Tibial artery (tissue), 4 donors: Measurements from ENCODE around the gene JADE2.
"Not testable (repeated sequence)": the region's sequence is repeated elsewhere in the genome, so short reads cannot be mapped to it uniquely, and the experiment has no call there.

Source experiments
- DNase-seq, 2 donors: peaks; one replicate each; pipeline ENCODE4 v3.0.0-alpha.2; 2019
- H3K27ac ChIP-seq, 2 donors: fragments of 200-600 bp; sonication (generic) in 1 of 2; 1 replicate in 1 of 2; 2 replicates in 1 of 2; pipeline ENCODE4 v1.5.1; 2018 to 2019; ENCODE audit warnings: mild to moderate bottlenecking in 1 of 2
- H3K27me3 ChIP-seq, 2 donors: fragments of 200-600 bp; sonication (generic) in 1 of 2; one replicate each; pipeline versions ENCODE4 v1.5.1 to v1.6.0; 2016 to 2019
- H3K36me3 ChIP-seq, 3 donors: fragments of 200-600 bp; sonication (generic) in 2 of 3; one replicate each; pipeline ENCODE4 v1.5.1; 2016 to 2019; ENCODE audit warnings: mild to moderate bottlenecking in 2 of 3
- H3K4me1 ChIP-seq, 4 donors: fragments of 200-600 bp; sonication (generic) in 2 of 4; 1 replicate in 3 of 4; 2 replicates in 1 of 4; pipeline ENCODE4 v1.5.1; 2016 to 2019
- H3K4me3 ChIP-seq, 2 donors: fragments of 200-600 bp; sonication (generic) in 1 of 2; 1 replicate in 1 of 2; 2 replicates in 1 of 2; pipeline ENCODE4 v1.5.1; 2018 to 2019; ENCODE audit warnings: mild to moderate bottlenecking in 2 of 2
- H3K9me3 ChIP-seq, 3 donors: fragments of 200-600 bp; sonication (generic) in 1 of 3; one replicate each; pipeline ENCODE4 v1.5.1; 2016 to 2019
- CTCF ChIP-seq, 2 experiments: fragments of 200-600 bp in 1 of 2; fragments of 450-650 bp in 1 of 2; IDR thresholded peaks; one replicate each; pipeline ENCODE4 v1.5.1; 2017 to 2019; ENCODE audit warnings: antibody characterized with exemption in 2 of 2, mild to moderate bottlenecking in 1 of 2, moderate library complexity in 1 of 2
- intact Hi-C: fragments of 100-400 bp; cut with DNase I; formaldehyde crosslinking; loops from one replicate; pipeline ENCODE4 v1.15.0; 2023; ENCODE audit warnings: low total_unique reads

JADE2 gene

GRCh38 chr5:134554319-134555222 lies 29.1 kb downstream of the JADE2 start:
- TF ChIP-seq CTCF (IDR thresholded peaks at IDR 0.05) = no peak
- Histone ChIP-seq H3K36me3 (peaks cover 1 to 72% (median 34%) of the 10 kb centered on the region in 3 donors), H3K4me3 (no peak overlapping the region), H3K27ac (peak overlapping the region; percentile 69 to 83), H3K9me3 (no peaks in the 10 kb centered on the region), H3K4me1 (peaks cover 8 to 67% (median 48%) of the 10 kb centered on the region in 4 donors), H3K27me3 (no peaks in the 10 kb centered on the region)
- intact Hi-C loops = no loop called here
- peak; percentile 68 to 83 for DNase-seq

DNA sequence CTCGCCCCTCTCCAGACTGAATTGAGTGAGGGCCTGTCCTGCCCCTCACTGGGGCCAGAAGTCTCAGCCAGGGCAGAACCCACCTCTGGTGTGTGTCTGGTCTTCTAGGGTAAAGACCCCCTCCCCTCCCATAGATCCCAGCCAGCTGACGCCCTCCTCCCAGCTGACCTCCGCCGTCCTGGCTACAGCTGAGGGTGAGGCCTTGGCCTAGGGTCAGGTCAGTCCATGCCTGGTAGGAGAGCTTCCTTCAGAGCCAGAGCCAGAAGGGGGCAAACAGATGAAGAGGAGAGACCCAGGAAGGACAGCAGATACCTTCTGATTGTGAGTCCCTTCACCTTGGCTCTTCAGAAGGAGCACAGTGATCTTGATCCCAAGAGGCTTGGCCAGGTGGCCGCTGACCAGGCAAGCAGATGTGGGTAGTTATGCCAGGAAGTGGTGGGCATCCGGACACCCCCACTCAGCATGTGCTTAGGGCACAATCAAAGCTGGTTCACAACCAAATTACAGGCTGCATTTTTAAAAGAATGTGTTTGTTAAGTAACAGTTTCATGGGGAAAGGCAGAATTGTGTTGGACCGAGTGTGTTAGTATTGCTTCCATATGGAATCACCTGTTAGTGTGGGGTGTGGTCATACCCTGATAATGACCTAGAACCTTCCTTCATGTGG lies 29.9 kb downstream of the JADE2 start:
- intact Hi-C loops = no loop called here
- Histone ChIP-seq H3K9me3 (no peaks in the 10 kb centered on the region), H3K4me1 (peaks cover 8 to 59% (median 43%) of the 10 kb centered on the region in 4 donors), H3K27ac (peak overlapping the region; percentile 69 to 83), H3K4me3 (no peak overlapping the region), H3K36me3 (peaks cover 9 to 73% (median 40%) of the 10 kb centered on the region in 3 donors), H3K27me3 (no peaks in the 10 kb centered on the region)
- TF ChIP-seq CTCF (IDR thresholded peaks at IDR 0.05) = no peak
- no peak for DNase-seq

- peak overlapping the region; percentile 69 to 83 for H3K27ac ChIP-seq
- DNase-seq = peak; percentile 74 to 87
- no peaks in the 10 kb centered on the region for H3K9me3 ChIP-seq
- H3K4me3 ChIP-seq = no peak overlapping the region
- peaks cover 8 to 54% (median 40%) of the 10 kb centered on the region in 4 donors for H3K4me1 ChIP-seq
- no peak for TF ChIP-seq CTCF (IDR thresholded peaks at IDR 0.05)
- intact Hi-C loops = no loop called here
- no peaks in the 10 kb centered on the region for H3K27me3 ChIP-seq
- H3K36me3 ChIP-seq = peaks cover 15 to 73% (median 44%) of the 10 kb centered on the region in 3 donors
Measured at GRCh38 chr5:134555890-134556311, 30.4 kb downstream of the JADE2 start.

GRCh38 chr5:134556588-134556987 lies 31.1 kb downstream of the JADE2 start:
- H3K36me3 ChIP-seq = peaks cover 21 to 76% (median 51%) of the 10 kb centered on the region in 3 donors

GRCh38 chr5:134556994-134557393 lies 31.5 kb downstream of the JADE2 start:
- no peak for DNase-seq
- no peak for TF ChIP-seq CTCF (IDR thresholded peaks at IDR 0.05)
- H3K36me3 ChIP-seq = peaks cover 26 to 78% (median 55%) of the 10 kb centered on the region in 3 donors
- no peaks in the 10 kb centered on the region for H3K9me3 ChIP-seq
- H3K27me3 ChIP-seq = no peaks in the 10 kb centered on the region
- peaks cover 8 to 54% (median 32%) of the 10 kb centered on the region in 4 donors for H3K4me1 ChIP-seq
- no peak overlapping the region for H3K4me3 ChIP-seq
- H3K27ac ChIP-seq = no peak overlapping the region
- intact Hi-C loops = no loop called here

More at GRCh38 chr5:134556588-134556987, 31.1 kb downstream of the JADE2 start:
- DNase-seq, H3K27me3 ChIP-seq, H3K9me3 ChIP-seq, H3K27ac ChIP-seq, H3K4me3 ChIP-seq, intact Hi-C loops: not testable (repeated sequence)
- H3K4me1 ChIP-seq = peaks cover 8 to 54% (median 36%) of the 10 kb centered on the region in 4 donors

- Histone ChIP-seq H3K9me3 (no peaks in the 10 kb centered on the region), H3K27me3 (no peaks in the 10 kb centered on the region), H3K4me1 (peaks cover 0 to 28% (median 15%) of the 10 kb centered on the region in 4 donors), H3K36me3 (peaks cover 52 to 80% (median 64%) of the 10 kb centered on the region in 3 donors), H3K4me3 (no peak overlapping the region), H3K27ac (no peak overlapping the region)
- intact Hi-C loops = no loop called here
- DNase-seq = no peak
- no peak for TF ChIP-seq CTCF (IDR thresholded peaks at IDR 0.05)
Measured at GRCh38 chr5:134559672-134560071, 34.2 kb downstream of the JADE2 start.
